DMS153 (cell line): Measurements from ENCODE around the gene ARG1.

Experiments used
- DNase-seq: peaks from one replicate; lab custom pipeline; 2025; lab: John Stamatoyannopoulos, UW

Gene ARG1

GRCh38 chr6:131586543-131586942 is 13.5 kb downstream of the ARG1 start:
- DNase-seq = no peak

GRCh38 chr6:131587909-131588308 is 14.9 kb downstream of the ARG1 start:
- no peak for DNase-seq

GRCh38 chr6:131588643-131589042 is 15.6 kb downstream of the ARG1 start:
- no peak for DNase-seq

- no peak for DNase-seq
These were observed 19.9 kb downstream of the ARG1 start for GRCh38 chr6:131592935-131593334.

GRCh38 chr6:131594074-131594473 is 21.0 kb downstream of the ARG1 start:
- no peak for DNase-seq

GRCh38 chr6:131597446-131597845 is 24.4 kb downstream of the ARG1 start:
- DNase-seq = no peak

- no peak for DNase-seq
These were observed 27.7 kb downstream of the ARG1 start for GRCh38 chr6:131600716-131601115.

- DNase-seq = no peak
These were observed 29.8 kb downstream of the ARG1 start for GRCh38 chr6:131602781-131603312.

GRCh38 chr6:131613296-131613925 is 40.4 kb downstream of the ARG1 start:
- DNase-seq = no peak

GRCh38 chr6:131615275-131615674 is 42.2 kb downstream of the ARG1 start:
- no peak for DNase-seq

- peak; percentile 91 for DNase-seq
These were observed 55.0 kb downstream of the ARG1 start, which contains the start of gene MED23 for GRCh38 chr6:131627724-131628682. Gene MED23 (minus strand): TSS chr6:131628242. CDS start chr6:131628049, 193 bp downstream.

GRCh38 chr6:131628726-131629125 is 55.7 kb downstream of the ARG1 start:
- no peak for DNase-seq

GRCh38 chr6:131629651-131630050 is 56.6 kb downstream of the ARG1 start:
- DNase-seq = no peak

GRCh38 chr6:131631625-131632289 is 58.7 kb downstream of the ARG1 start:
- no peak for DNase-seq
